GM12864 (cell line): Measurements from ENCODE around the gene MTG2.
A peak's percentile ranks its signal among the peaks of the same experiment; 100 is the strongest.

Experiments
- DNase-seq: peaks from one replicate; pipeline ENCODE4 v3.0.0-alpha.2; 2011; ENCODE audit warnings: low read depth
- H3K4me3 ChIP-seq: 2 replicates; pipeline ENCODE4 v1.5.1; 2011; ENCODE audit warnings: mild to moderate bottlenecking, low read depth, low read length, control low read depth
- TF ChIP-seq, protein P1 (sequence below): IDR thresholded peaks from 2 replicates; pipeline ENCODE4 v1.5.1; 2011; ENCODE audit warnings: low read depth, mild to moderate bottlenecking, moderate library complexity, low read length, control low read depth, inconsistent platforms; ENCODE audit errors: missing control alignments

The MTG2 gene

DNA sequence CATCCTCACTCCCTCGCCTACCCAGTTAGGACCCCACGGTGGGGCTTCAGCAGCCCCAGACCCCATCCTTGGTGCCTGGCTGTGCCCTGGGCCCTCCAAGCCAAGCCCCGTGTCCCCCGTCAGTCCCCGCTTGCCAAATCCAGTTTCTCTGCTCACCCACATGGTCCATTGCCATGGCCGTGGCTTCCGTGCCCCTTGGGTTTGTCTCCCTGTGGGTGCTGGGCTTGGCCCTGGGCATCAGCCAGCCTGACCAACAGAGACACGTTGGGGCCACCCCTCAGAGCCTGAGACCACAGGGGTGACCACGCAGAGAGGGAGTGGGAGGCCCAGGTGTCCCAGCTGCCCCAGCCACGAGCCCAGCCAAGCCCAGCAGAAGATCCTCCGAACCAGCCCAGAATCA is 31.6 kb upstream of the MTG2 start:
- TF ChIP-seq, protein P1, sequence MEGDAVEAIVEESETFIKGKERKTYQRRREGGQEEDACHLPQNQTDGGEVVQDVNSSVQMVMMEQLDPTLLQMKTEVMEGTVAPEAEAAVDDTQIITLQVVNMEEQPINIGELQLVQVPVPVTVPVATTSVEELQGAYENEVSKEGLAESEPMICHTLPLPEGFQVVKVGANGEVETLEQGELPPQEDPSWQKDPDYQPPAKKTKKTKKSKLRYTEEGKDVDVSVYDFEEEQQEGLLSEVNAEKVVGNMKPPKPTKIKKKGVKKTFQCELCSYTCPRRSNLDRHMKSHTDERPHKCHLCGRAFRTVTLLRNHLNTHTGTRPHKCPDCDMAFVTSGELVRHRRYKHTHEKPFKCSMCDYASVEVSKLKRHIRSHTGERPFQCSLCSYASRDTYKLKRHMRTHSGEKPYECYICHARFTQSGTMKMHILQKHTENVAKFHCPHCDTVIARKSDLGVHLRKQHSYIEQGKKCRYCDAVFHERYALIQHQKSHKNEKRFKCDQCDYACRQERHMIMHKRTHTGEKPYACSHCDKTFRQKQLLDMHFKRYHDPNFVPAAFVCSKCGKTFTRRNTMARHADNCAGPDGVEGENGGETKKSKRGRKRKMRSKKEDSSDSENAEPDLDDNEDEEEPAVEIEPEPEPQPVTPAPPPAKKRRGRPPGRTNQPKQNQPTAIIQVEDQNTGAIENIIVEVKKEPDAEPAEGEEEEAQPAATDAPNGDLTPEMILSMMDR: no peak
- H3K4me3 ChIP-seq: no peak overlapping the region
- no peak for DNase-seq

DNA sequence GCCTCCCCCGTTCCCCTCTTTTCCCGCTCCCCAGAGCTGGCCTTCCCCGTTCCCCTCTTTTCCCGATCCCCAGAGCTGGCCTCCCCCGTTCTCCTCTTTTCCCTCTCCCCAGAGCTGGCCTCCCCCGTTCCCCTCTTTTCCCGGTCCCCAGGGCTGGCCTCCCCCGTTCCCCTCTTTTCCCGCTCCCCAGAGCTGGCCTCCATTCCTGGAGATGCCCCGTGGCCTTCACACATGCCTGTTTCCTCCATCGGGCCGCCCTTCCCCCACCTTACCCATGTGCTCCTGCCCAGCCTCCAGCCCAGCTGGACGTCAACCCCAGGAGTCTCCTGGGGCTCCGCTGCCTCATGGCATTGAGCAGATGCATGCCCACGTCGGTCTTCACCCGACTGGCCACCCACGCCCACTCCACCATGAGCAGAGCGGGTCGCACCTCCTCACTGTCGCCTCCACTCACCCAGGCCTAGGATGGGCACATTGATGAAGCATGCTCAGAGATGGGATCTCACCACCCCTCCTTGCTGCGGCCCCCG is 30.9 kb upstream of the MTG2 start:
- no peak overlapping the region for H3K4me3 ChIP-seq
- no peak for DNase-seq
- TF ChIP-seq, protein P1: no peak

DNA sequence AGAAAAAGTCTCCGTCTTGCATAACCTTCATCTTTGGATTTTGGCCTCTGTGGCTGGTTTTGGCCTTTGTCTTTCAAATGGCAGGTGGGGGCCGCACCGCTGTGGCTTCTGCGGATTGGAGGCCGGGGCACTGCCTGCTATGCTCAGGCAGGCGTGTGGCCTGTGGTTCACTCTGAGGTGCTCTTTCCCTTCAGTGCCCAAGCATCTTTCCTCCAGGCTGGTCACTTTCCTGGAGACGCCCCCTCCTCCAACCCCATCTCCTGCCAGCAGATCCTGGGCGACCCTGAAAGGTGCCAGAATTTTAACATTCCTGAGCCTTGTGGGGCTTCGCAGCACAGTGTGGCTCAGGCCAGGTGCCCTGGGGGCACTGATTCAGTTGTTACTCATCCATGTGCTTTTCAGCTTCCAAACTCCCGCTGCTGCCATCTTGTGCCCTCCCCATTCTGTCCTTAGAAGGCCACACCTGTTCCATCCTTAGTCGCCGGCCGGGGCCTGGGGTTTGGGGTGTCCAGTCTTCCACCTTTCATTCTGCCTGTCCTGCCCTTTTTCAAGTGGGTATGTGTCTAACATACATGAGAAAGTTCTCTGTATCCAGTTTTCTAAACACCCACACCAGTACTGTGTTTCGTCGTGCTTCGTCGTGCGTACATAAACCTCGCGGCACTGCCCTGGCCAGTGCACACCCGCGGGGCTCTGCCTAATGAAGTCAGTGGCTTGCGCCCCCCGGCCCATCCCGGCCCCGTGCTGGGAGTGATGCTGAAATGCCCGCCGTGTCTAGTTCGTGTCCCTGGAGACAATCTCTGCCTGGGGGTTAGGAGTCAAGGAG is 27.2 kb upstream of the MTG2 start:
- H3K4me3 ChIP-seq: no peak overlapping the region
- TF ChIP-seq, protein P1: no peak
- no peak for DNase-seq

DNA sequence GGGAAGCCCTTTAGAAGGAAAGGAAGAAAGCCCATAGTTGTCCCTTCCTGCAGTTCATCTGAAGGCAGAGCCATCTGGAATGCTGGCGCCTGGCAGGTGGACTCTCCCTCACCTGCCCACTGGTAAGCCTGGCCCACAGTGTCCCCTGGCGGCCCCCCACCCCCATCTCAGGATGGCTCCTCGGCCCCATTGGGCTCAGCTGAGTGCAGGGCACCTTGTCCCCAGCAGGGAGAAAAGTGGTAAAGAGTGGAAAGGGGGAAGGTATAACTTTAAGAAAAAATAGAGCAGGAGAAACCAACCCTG is 26.6 kb upstream of the MTG2 start:
- TF ChIP-seq, protein P1: no peak
- DNase-seq: no peak
- no peak overlapping the region for H3K4me3 ChIP-seq

DNA sequence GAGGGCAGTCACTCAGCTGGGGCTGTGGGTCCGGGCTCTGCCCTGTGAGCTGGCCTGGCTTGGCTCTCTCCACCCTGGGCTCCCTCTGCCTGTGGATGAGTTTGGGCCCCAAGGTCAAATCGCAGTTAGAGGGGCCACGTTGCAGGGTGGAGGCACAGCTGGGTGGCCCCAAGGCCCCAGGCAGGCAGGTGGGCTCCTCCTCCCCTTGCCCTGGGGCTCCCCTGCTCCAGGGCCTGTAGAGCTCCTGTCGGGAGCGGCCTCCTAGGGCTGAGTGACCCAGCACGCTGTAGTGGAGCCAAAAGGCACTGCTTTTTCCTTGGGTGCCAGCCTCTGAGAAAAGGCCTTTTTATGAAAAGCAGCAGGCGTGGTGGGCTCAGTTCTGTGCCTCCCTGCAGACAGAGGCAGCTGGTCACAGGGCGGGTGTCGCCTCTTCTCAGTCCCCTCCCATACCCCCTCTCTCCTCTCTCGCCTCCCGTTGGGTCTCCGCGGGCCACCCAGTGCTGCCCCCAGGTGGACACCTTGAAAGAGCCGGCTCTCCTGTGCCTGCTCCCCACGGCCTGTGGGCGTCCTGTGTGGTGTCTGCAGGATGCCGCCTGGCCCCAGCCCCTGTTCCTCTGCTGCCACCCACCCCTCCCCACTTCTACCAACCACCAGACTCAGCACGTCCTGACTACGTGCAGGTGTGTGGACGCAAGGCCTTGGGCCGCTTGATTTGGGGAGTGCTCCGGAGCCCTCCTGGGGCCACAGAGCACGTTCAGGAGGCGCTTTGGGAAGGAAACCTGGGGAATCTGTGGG is 26.0 kb upstream of the MTG2 start:
- H3K4me3 ChIP-seq: no peak overlapping the region
- no peak for DNase-seq
- TF ChIP-seq, protein P1: peak; percentile 64

DNA sequence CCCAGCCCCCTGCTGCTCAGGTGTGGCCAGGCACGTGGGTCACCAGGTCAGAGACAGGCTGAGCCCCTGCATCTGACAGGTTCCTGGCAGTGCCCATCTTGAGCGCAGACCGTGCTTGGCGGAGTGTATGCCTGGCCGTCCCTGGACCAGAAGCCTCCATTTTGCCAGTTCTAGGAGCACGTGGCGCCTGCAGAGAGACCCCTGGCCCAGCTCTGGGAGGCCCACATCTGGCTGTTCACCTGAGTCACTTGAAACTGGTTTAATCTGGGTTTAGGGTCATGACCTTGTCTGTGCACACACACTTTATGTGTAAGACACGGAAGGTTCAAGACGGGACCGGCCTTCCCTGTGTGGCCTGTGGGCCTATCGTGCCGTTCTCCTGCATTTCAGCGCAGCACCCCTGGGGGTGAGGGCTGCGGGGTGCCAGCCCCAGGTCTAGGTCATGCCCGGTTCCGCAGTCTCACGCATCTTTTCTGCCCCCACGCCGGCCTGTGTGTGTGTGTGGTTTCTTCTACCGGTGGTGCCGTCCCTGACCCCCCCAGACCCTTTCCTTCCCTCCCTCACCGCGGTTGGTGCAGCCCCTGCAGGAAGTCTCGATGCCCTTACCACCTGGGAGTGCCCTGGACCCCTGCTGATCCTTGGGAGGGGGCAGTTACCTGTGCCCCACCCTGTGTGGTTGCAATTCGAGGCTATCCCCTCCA is 25.3 kb upstream of the MTG2 start:
- no peak overlapping the region for H3K4me3 ChIP-seq
- DNase-seq: no peak
- TF ChIP-seq, protein P1: no peak
